RPMI8226 (cell line): Measurements from ENCODE around the gene SHF.

Experiments used
- DNase-seq: peaks from one replicate; pipeline ENCODE4 v3.0.0-alpha.2; 2015

SHF gene

GRCh38 chr15:45199136-45199810 is 11.5 kb upstream of the SHF start:
- peak; percentile 40 for DNase-seq

- DNase-seq, result peak; percentile 89
These were observed 10.8 kb upstream of the SHF start for GRCh38 chr15:45198337-45199135.

GRCh38 chr15:45197512-45197911 is 9.7 kb upstream of the SHF start:
- DNase-seq, result no peak

GRCh38 chr15:45187578-45187893 is 230 bp downstream of the SHF start:
- DNase-seq, result no peak

- no peak for DNase-seq
These were observed 792 bp downstream of the SHF start for GRCh38 chr15:45186771-45187577.

- DNase-seq, result no peak
These were observed 1.6 kb downstream of the SHF start for GRCh38 chr15:45185903-45186770.

GRCh38 chr15:45185069-45185779 is 2.5 kb downstream of the SHF start:
- DNase-seq, result no peak

GRCh38 chr15:45184562-45185041 is 3.2 kb downstream of the SHF start:
- no peak for DNase-seq

- DNase-seq, result no peak
These were observed 4.3 kb downstream of the SHF start for GRCh38 chr15:45183511-45183910.

GRCh38 chr15:45182996-45183395 is 4.8 kb downstream of the SHF start:
- peak; percentile 51 for DNase-seq

GRCh38 chr15:45181491-45182285 is 6.1 kb downstream of the SHF start:
- DNase-seq, result no peak

GRCh38 chr15:45180648-45181436 is 6.9 kb downstream of the SHF start:
- DNase-seq, result no peak

- no peak for DNase-seq
These were observed 7.6 kb downstream of the SHF start for GRCh38 chr15:45180201-45180600.

GRCh38 chr15:45179221-45179985 is 8.4 kb downstream of the SHF start:
- DNase-seq, result peak; percentile 53

GRCh38 chr15:45177285-45177684 is 10.5 kb downstream of the SHF start:
- DNase-seq, result no peak

- no peak for DNase-seq
These were observed 13.2 kb downstream of the SHF start for GRCh38 chr15:45174577-45174976.

- no peak for DNase-seq
These were observed 13.7 kb downstream of the SHF start for GRCh38 chr15:45174069-45174468.

- no peak for DNase-seq
These were observed 15.9 kb downstream of the SHF start for GRCh38 chr15:45171912-45172311.
